Stimulated activated CD8-positive, alpha-beta memory T cell treated with anti-CD3 and anti-CD28 coated beads, Interleukin-2, amount 100 ng/mL, for 48 hours (primary cell): Measurements from ENCODE around the gene CEMIP2.
"Not testable (repeated sequence)": the region's sequence is repeated elsewhere in the genome, so short reads cannot be mapped to it uniquely, and the experiment has no call there.

ENCODE experiments used
- DNase-seq, 2 donors: peaks; one replicate each; pipeline ENCODE4 v3.0.0-alpha.2; 2020; ENCODE audit warnings: low read depth in 2 of 2

CEMIP2 gene

GRCh38 chr9:71768388-71769174 lies at the start of gene CEMIP2:
CEMIP2 (minus strand) TSS chr9:71768513; CDS start chr9:71750373, 18,140 bp downstream.
- DNase-seq: peak; percentile 81 to 86

GRCh38 chr9:71816916-71817451 lies 48.7 kb upstream of the CEMIP2 start:
- DNase-seq: no peak

DNA sequence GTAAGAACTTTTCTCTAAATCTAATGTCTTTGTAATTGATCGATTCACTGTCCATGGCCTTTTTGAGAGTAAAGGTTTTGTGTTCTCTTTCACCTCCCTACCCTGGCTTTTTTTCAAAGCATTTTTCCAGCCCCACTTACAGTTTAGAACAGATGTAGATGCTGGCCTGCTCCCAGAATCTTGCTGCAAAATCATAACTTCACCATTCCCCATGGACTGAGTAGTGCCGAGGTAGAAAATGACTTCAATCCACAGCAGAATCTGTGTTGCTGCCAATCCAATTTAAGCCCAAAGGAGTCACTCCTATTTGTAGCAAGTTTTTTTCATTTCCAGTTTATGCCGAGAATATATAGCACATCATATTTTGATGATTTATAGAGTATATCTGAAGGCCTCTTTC lies 46.5 kb upstream of the CEMIP2 start:
- DNase-seq: no peak

DNA sequence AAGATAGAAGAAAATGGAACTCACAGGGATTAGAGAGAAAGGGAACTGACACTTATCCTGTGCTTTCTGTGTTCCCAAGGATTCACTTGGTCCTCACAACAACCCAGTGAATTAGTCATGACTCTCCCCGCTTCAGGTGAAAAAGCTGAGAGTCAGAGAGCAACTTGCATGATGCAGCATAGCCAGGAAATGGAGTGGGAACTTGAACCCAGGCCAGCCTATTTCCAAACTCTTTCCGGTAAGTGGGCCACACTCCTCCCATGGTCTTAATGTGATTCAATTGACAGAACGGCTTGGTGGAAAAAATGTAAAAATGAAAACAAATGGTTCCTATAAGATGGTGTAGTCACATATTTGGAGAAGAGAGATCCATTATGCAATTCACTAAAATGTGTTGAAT lies 45.9 kb upstream of the CEMIP2 start:
- no peak for DNase-seq

GRCh38 chr9:71812385-71812784 lies 44.1 kb upstream of the CEMIP2 start:
- no peak for DNase-seq

DNA sequence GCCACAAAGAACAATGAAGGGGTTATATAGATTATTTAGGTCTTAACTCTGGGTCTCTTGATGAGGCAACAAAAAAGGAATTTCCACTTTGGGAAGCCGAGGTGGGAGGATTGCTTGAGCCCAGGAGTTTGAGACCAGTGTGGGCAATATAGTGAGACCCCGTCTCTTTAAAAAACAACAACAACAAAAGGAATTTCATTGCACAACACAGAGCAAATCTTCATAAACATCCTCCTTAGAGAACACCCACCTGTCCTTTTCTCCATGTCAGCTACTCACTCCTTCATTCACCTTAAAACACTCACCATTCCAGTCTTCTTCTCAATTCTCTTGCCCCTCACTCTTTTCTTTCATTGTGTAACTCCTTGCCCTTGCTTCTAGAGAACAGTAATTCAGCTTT lies 39.8 kb upstream of the CEMIP2 start:
- no peak for DNase-seq

DNA sequence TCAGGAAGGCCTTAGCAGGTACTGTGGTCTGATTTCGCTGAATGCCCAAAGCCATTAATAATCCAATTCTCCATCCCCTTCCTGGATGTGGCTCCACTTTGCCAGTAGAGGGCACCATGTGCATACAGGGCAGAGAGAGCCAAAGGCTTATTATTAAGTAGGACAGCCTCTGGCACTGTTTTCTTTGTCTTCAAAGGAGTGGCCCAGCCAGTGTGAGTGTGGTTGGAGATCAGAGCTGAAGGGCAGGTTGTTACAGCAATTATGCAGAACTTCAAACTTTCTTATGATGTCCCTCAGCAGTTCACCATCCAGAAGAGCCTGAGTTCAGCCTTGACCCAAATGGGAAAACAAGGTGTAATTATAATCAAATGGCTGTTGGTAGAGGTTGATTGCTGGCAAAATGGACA lies 38.6 kb upstream of the CEMIP2 start:
- DNase-seq: peak; percentile 27 to 29

DNA sequence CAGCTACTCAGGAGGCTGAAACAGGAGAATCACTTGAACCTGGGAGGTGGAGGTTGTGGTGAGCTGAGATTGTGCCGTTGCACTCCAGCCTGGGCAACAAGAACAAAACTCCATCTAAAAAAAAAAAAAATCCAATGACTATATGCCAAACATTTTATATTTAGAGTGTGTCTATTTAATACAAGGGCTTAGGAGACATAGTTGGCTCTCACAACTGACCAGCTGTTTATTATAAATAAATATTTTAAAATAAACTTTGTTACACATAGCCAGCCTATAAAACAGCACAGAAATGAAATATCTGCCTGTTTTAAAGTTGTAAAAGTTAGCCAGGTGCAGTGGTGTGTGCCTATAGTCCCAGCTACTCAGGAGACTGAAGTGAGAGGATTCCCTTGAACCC lies 36.8 kb upstream of the CEMIP2 start:
- not testable (repeated sequence) for DNase-seq

- no peak for DNase-seq
Observed at GRCh38 chr9:71801826-71802225, 33.5 kb upstream of the CEMIP2 start.

GRCh38 chr9:71797266-71797665 lies 29.0 kb upstream of the CEMIP2 start:
- no peak for DNase-seq

DNA sequence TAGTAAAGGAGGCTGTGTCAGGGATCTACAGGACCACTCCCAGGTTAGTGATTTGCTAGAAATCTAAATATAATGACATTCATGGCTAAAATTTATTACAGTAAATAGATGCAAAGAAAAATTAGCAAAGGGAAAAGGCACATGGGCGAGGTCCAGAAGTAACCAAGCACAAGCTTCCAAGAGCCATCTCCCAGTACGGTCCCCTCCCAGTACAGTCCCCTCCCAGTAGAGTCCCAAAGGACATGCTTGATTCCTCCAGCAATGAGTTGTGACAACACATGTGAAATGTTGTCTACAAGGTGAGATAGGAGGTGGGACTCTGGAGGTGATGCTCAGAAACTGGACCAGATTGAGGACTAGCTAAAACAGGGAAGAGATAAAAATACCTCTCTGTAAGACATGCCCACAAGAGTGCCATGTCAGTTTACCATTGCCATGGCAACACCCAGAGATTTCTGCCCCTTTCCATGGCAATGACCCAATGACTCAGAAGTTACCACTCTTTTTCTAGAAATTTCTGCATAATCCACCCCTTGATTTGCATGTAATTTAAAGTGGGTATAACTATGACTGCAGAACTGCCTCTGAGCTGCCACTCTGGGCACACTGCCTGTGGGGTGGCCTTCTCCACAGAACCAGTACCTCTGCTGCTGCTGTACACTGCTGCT lies 27.9 kb upstream of the CEMIP2 start:
- no peak for DNase-seq

DNA sequence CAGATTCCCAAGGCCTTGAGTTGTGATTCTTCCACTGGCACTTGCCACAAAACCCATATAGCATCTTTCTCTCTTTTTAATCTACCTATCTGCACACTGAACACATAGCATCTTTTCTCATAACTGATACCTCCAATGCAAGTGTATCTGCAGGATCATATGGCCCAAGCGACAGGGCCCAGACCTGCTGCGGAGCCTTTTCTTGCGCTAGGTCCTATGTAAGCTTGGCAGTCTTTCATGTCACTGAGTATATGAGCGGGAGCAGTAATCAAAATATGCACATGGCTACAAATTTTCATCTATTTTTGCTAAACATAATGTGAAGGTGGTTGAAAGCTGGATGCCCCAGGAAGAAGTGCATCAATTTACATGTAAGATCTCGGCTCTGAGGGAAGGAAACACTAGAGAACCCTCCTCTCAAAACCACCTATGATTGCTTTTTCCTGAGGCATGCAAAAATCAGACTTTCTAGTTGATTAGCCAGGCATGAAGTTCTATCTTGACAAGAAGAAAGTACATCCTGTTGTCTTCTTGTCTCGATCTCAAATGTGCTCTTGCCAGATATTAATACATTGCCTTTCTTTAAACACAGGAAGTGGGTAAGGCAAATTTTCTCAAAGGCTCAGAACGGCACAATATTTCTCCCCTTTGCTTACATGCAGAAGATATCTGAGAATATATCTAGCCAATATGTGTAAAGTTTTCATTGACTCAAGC lies 26.9 kb upstream of the CEMIP2 start:
- DNase-seq: no peak

- no peak for DNase-seq
Observed at GRCh38 chr9:71793386-71794105, 25.2 kb upstream of the CEMIP2 start.

DNA sequence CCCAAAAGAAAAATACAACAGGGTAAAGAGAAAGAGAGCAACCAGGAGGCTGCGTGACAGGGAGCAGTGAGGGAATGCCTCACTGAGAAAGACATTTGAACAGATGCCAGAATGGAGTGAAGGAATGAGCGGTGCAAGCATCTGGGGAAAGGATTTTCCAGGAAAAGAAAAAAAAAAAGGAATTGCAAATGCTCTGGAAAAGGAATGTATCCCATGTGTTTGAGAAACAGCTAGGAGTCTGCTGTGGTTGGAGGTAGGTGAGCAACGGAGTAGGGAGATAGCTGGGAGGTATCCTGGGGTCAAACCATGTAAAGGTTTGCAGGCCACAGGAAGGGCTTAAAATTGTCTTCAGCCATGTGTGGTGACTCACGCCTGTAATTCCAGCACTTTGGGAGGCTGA lies 23.6 kb upstream of the CEMIP2 start:
- no peak for DNase-seq

DNA sequence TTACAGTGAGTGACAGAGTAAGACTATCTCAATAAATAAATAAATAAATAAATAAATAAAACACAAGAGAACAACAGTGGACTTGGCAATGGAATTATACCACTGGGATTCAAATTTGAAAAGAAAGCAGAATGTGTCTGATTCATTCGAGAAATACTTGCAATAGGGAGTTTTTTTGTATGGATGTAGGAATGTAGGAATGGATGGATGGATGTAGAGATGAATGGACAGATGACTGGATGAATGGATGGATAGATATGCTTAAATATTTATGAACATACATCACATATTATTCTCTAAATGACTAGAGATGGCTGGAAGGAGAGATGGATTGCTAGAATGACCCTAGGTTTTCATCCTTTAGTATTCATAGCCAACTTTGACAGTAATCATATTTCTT lies 22.0 kb upstream of the CEMIP2 start:
- DNase-seq: no peak

DNA sequence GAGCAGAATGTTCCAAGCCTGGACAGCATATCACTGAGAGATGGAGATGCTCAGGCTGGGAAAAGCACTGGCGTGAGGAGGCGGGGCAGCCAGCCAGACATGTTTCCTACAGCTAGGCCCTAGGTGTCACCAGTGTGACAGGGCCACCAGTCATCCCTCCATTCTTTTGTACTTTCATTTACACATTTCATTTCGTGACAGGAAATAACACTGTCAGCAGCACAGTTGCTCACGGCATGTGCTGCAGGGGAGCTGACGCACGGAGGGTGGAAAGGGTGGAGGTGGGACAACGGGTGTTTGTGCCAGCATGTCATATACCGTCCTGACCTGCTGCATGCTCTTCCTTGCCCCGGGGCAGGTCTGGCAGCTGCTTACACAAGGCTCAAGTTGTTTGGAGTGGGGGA lies 14.8 kb upstream of the CEMIP2 start:
- DNase-seq: peak; percentile 66 to 79

- no peak for DNase-seq
Observed at GRCh38 chr9:71781391-71781790, 13.1 kb upstream of the CEMIP2 start.

DNA sequence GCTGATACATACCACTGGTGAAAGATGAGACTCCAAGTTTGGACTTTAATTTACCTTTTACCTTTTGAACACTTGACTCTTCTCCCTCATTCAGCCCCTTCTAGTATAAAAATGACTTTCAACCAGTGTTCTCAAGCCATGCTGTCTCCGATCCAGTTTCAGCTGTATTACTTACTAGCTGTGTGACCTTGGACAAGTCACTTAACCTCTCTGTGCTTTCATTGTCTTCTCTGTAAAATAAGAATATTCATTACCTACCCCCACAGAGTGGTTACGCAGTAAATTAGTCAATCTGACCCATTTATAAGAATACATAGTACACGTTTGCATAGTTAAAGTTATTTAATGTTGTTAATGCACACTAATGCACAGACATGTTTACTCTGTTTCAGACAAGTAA lies 12.6 kb upstream of the CEMIP2 start:
- DNase-seq: no peak

DNA sequence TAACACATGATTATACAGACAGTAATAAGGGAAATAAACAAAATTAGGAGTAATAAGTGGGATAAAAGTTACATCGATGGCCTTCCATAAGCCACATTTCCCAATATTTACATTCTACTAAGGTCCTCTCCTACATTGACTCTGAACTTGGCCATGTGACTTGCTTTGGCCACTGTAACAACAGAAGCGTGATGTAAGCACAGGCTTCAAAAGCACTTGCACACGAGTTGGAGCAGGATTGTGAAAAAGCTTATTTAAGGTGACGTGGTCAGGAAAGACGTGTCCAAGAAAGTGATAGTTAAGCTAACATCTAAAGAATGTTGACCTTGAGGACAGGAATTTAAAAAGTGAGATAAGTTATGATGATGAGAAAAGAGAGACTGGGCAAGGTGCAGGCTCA lies 9.8 kb upstream of the CEMIP2 start:
- DNase-seq: no peak

- DNase-seq: no peak
Observed at GRCh38 chr9:71774920-71775319, 6.6 kb upstream of the CEMIP2 start.

DNA sequence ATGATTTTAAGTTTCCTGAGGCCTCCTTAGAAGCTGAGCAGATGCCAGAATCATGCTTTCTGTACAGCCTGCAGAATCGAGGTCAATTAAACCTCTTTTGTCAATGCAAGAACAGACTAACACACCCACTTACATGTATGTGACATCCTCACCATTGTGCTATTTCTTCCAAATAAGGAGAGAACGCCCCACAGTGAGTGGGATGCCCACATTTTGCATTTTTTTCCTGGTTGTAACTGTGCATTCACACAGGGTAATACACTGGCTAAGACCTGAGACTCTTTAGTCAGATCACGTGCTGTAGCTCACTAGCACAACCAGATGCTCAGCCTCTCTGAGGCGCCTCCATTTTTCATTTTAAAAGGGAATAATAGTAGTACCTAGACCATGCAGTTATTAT lies 4.4 kb upstream of the CEMIP2 start:
- DNase-seq: no peak

DNA sequence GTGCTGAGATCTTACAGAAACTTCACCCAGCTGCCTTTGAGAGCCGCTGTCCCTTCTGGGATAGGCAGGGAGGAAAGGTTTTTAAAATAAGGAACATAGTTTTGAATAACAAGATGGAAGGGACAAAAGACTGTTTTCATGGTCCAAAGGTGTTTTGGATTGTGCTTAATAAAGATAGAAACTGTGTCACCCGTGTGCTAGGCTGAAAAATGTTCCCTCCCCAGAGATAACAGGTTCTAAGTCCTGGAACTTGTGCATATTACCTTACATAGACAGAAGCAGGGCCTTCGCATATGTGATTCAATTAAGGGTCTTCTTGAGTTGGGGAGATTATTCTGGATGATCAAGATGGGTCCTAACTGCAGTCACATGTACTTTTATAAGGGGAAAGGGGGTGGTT lies 1.9 kb upstream of the CEMIP2 start:
- no peak for DNase-seq
